ENCODE measurements around the gene RNF40.
A peak's percentile ranks its signal among the peaks of the same experiment; 100 is the strongest.

Gene RNF40

GRCh38 chr16:30761928-30762902 is at the start of gene RNF40, which contains the start of gene CFAP119:
RNF40 (plus strand) TSS chr16:30762322; CDS start chr16:30762546, 224 bp downstream.
CFAP119 (minus strand) TSS chr16:30762062; CDS start chr16:30761748, 314 bp downstream.
- DNase-seq = peak; percentile 89

- no peak for DNase-seq
Observed at GRCh38 chr16:30715750-30716445, 46.2 kb upstream of the RNF40 start.

GRCh38 chr16:30720086-30720485 is 42.0 kb upstream of the RNF40 start:
- no peak for DNase-seq

DNA sequence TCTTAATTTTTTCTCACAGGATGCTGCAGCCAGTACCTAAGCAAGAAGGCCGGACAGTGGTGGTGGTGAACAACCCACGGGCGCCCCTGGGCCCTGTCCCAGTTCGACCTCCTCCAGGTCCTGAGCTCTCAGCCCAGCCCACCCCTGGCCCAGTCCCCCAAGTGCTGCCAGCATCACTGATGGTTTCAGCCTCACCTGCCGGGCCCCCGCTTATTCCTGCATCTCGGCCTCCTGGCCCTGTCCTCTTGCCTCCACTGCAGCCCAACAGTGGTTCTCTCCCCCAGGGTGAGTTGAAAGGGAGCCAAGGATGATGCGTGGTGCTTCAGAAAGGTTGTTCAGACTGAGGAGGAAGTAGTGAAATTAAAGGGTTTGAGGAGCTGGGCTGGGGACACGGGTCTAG is 41.4 kb upstream of the RNF40 start:
- DNase-seq = no peak

DNA sequence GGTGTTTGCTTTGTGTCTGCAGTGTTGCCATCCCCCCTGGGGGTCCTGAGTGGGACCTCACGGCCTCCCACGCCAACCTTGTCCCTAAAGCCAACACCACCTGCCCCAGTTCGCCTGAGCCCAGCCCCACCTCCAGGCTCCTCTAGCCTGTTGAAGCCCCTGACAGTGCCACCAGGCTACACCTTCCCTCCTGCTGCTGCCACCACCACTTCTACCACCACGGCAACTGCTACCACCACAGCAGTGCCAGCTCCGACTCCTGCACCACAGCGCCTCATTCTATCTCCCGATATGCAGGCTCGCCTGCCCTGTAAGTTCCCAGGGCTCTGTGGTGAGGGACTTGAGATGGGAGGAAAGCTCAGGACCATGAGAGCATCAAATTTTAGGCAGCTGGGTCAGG is 41.0 kb upstream of the RNF40 start:
- DNase-seq = no peak

GRCh38 chr16:30721606-30722005 is 40.5 kb upstream of the RNF40 start:
- DNase-seq = no peak

- DNase-seq = no peak
Observed at GRCh38 chr16:30722443-30722842, 39.7 kb upstream of the RNF40 start.

DNA sequence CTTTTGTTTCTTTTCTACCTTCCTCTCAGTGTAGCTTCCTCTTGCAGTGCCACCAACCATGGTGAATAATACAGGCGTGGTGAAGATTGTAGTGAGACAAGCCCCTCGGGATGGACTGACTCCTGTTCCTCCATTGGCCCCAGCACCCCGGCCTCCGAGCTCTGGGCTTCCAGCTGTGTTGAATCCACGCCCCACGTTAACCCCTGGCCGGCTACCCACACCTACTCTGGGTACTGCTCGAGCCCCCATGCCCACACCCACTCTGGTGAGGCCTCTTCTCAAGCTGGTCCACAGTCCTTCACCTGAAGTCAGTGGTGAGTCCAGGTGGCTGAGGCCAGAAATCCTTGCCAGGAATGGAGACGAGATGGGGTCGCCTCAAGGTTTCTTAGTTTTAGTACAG is 39.2 kb upstream of the RNF40 start:
- no peak for DNase-seq

DNA sequence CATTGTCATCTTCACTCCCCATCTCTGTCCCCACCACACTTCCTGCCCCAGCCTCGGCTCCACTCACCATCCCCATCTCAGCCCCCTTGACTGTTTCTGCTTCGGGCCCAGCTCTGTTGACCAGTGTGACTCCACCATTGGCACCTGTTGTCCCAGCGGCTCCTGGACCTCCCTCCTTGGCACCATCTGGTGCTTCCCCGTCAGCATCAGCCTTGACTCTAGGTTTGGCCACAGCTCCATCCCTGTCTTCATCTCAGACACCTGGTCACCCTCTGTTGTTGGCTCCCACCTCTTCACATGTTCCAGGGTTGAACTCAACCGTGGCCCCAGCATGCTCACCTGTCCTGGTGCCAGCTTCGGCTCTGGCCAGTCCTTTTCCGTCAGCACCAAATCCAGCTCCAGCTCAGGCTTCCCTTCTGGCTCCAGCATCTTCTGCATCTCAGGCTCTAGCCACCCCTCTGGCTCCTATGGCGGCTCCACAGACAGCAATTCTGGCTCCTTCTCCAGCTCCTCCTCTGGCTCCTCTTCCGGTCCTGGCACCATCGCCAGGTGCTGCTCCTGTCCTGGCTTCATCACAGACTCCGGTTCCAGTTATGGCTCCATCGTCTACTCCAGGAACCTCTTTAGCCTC is 38.3 kb upstream of the RNF40 start:
- DNase-seq = no peak

- no peak for DNase-seq
Observed at GRCh38 chr16:30724641-30725417, 37.3 kb upstream of the RNF40 start.

- DNase-seq = no peak
Observed at GRCh38 chr16:30725418-30725792, 36.7 kb upstream of the RNF40 start.

DNA sequence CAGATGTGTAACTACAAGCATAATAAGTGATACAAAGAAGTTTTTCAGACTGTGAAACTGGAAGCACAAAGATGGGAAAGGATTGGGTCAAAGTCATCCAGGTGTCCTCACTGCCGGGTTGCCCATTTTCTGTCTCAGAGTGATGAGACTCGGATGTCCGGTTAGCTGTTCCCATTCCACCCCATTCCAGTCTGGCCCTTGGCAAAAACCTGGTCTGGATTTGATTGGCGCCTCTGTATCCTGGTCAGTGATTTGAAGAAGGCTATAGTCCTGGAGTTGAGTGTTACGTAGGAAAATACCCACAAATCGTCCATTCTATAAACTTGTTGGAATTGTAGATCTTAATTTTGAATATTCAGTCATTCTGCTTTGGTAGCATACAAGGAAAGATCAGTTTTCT is 33.8 kb upstream of the RNF40 start:
- no peak for DNase-seq

DNA sequence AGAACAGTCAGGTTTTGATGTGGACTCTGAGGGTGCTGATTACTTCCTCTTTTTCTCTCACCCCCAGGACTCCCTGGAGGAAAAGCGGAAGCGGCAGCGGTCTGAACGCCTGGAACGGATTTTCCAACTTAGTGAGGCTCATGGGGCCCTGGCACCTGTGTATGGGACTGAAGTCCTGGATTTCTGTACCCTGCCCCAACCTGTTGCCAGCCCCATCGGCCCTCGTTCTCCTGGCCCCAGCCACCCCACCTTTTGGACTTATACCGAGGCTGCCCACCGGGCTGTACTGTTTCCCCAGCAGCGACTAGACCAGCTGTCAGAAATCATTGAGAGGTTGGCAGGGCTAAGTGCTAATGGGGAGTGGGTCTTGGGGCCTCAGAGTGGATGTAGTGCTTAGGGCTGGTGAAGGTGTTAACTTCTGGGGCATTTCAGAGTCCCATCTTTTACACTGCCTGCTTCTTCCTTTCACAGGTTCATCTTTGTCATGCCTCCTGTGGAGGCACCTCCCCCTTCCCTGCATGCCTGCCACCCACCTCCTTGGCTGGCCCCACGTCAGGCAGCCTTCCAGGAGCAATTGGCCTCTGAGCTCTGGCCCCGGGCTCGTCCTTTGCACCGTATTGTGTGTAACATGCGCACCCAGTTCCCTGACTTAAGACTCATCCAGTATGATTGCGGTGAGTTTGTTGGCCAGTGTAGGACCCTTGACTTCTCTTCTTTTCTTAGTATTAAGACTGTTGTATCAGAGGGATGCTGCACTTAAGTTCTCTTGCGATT is 33.0 kb upstream of the RNF40 start:
- no peak for DNase-seq

- DNase-seq = no peak
Observed at GRCh38 chr16:30731411-30731810, 30.7 kb upstream of the RNF40 start.

DNA sequence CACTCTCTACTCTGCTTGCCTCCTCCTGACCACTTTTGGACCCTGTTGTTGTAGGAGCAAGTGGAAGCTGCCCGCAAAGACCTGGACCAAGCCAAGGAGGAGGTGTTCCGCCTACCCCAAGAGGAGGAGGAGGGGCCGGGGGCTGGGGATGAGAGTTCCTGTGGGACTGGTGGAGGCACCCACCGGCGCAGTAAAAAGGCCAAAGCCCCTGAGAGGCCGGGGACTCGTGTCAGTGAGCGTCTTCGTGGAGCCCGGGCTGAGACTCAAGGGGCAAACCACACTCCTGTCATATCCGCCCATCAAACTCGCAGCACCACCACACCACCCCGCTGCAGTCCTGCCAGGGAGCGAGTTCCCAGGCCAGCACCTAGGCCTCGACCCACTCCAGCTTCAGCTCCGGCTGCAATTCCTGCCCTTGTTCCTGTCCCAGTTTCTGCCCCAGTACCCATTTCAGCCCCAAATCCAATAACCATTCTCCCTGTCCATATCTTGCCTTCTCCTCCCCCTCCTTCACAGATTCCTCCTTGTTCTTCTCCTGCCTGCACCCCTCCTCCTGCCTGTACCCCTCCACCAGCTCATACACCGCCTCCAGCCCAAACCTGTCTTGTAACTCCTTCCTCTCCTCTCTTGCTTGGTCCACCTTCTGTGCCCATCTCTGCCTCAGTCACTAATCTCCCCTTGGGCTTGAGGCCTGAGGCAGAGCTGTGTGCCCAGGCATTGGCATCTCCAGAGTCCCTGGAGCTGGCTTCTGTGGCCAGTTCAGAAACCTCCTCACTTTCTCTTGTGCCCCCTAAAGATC is 24.9 kb upstream of the RNF40 start:
- DNase-seq = no peak

DNA sequence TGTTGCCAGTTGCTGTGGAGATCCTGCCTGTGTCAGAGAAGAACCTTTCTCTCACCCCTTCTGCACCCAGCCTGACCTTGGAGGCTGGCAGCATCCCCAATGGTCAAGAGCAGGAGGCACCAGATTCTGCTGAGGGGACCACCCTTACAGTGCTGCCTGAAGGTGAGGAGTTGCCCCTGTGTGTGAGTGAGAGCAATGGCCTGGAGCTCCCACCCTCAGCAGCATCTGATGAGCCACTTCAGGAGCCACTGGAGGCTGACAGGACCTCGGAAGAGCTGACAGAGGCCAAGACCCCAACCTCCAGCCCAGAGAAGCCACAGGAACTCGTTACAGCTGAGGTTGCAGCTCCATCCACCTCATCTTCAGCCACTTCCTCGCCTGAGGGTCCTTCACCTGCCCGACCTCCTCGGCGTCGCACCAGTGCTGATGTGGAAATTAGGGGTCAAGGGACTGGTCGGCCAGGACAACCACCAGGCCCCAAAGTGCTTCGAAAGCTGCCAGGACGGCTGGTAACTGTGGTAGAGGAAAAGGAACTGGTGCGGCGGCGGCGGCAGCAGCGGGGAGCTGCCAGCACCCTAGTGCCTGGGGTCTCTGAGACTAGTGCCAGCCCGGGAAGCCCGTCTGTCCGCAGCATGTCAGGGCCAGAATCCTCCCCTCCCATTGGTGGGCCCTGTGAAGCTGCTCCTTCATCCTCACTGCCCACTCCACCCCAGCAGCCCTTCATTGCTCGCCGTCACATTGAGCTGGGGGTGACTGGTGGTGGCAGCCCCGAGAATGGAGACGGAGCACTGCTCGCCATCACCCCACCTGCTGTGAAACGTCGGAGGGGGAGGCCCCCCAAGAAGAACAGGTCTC is 24.1 kb upstream of the RNF40 start:
- no peak for DNase-seq

- no peak for DNase-seq
Observed at GRCh38 chr16:30738984-30739951, 22.9 kb upstream of the RNF40 start.

DNA sequence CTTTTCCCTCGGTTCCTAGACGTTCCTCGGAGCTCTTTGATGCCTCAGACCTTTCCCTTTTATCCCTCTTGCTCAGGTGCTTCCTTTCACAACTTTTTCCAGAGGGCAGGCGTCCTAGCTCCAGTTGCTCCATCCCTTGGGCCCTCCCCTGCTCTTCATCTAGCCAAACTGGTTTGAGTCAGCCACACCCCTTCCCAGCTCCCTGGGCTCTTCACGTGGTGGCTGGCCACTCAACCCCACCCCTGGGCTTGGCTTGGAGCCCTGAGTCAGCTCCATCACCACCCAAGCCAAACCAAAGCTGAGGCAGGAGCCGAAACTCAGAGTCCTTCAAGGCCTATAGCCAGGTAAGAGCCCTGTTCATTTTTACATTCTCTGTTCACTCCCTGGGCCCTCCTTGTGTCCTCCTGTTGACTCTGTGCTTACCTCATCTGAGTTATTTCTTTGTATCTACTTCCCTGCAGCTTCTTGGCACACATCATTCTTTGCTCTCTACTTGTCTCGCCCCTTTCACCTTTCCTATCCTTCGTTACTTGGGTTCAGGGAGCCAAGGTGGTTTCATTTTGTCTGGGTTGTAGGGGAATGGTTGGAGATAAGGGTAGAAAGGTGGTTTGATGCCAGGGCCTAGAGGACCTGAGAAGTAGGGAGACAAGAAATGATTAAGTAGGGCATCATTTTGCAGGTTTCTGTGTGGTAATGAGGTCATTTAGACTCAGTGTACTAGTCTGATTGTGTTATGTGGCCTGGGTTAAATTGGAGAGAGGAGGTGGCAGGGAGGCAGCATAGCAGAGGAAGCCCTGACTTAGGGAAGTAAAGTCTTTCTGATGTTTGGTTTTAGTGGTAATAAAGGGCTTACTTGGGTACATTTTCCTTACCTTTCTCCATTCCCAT is 21.5 kb upstream of the RNF40 start:
- peak; percentile 16 for DNase-seq
